GM12878 (cell line): Measurements from ENCODE around the gene PINLYP. TPM values are rescaled to one million over a fixed set of nuclear protein-coding genes. Genes with fewer than 3 reads are reported as not detected.

Experiments
- CBX3 ChIP-seq: fragments of 200-600 bp; sonication (generic); IDR thresholded peaks from 2 replicates; pipeline ENCODE4 v1.6.1; 2016; ENCODE audit warnings: low read depth, borderline replicate concordance
- HDAC2 ChIP-seq: fragments of 200-600 bp; sonication (generic); IDR thresholded peaks from 2 replicates; pipeline ENCODE4 v1.6.1; 2017
- HDGF ChIP-seq: fragments of 450-650 bp; IDR thresholded peaks from 2 replicates; pipeline ENCODE4 v1.6.1; 2016; ENCODE audit warnings: antibody characterized with exemption
- IRF4 ChIP-seq: IDR thresholded peaks from 2 replicates; pipeline ENCODE4 v1.6.1; 2011; ENCODE audit warnings: low read depth, low read length
- JUNB ChIP-seq: IDR thresholded peaks from 2 replicates; pipeline ENCODE4 v1.6.1; 2016; ENCODE audit warnings: antibody characterized with exemption, mild to moderate bottlenecking
- MYC ChIP-seq: IDR thresholded peaks from 2 replicates; pipeline ENCODE4 v1.6.1; 2011; ENCODE audit warnings: mild to moderate bottlenecking, low read length, moderate library complexity, inconsistent platforms; ENCODE audit not compliant: insufficient read depth, insufficient replicate concordance, insufficient read length, severe bottlenecking
- POLR2AphosphoS2 ChIP-seq: IDR thresholded peaks from 2 replicates; pipeline ENCODE4 v1.6.1; 2011; ENCODE audit warnings: low read depth, mild to moderate bottlenecking, low read length, improper control_type of control experiment, moderate library complexity
- RAD21 ChIP-seq: IDR thresholded peaks from 2 replicates; pipeline ENCODE4 v1.6.1; 2011; ENCODE audit warnings: mild to moderate bottlenecking, low read depth, low read length, moderate library complexity; ENCODE audit not compliant: insufficient read depth
- RBBP5 ChIP-seq: fragments of 200-600 bp; sonication (generic); conservative IDR thresholded peaks from 2 replicates; pipeline ENCODE4 v1.6.1; 2016
- SP1 ChIP-seq: IDR thresholded peaks from one replicate; pipeline ENCODE4 v1.6.1; 2011; ENCODE audit warnings: low read depth, low read length
- SRF ChIP-seq, 2 experiments: IDR thresholded peaks; 2 replicates each; pipeline ENCODE4 v1.6.1; 2011; ENCODE audit warnings: low read depth in 2 of 2, low read length in 2 of 2, mild to moderate bottlenecking in 1 of 2, moderate library complexity in 1 of 2
- TCF12 ChIP-seq: IDR thresholded peaks from 2 replicates; pipeline ENCODE4 v1.6.1; 2011; ENCODE audit warnings: low read depth, mild to moderate bottlenecking, low read length
- WRNIP1 ChIP-seq: IDR thresholded peaks from 2 replicates; pipeline ENCODE4 v1.6.1; 2011; ENCODE audit warnings: low read depth, low read length, improper control_type of control experiment, borderline replicate concordance
- YBX1 ChIP-seq: fragments of 450-650 bp; IDR thresholded peaks from 2 replicates; pipeline ENCODE4 v1.6.1; 2016; ENCODE audit warnings: antibody characterized with exemption
- ZNF24 ChIP-seq: fragments of 450-650 bp; IDR thresholded peaks from 2 replicates; pipeline ENCODE4 v1.6.1; 2017; ENCODE audit warnings: antibody characterized with exemption, mild to moderate bottlenecking
- ZNF592 ChIP-seq: fragments of 450-650 bp; IDR thresholded peaks from 2 replicates; pipeline ENCODE4 v1.6.1; 2017; ENCODE audit warnings: mild to moderate bottlenecking, moderate library complexity
- polyA plus RNA-seq, 11 experiments: library from polyadenylated mRNA; depleted of rRNA in 4 of 11; unstranded in 6 of 11; stranded (reverse) in 5 of 11; fragments of >200 nt; fragmentation: Nextera tagmentation in 4 of 11; fragmentation: Illumina TruSeq in 1 of 11; extraction: Ambion mirVana in 4 of 11; extraction: Trizol in 1 of 11; gene quantifications; 1 replicate in 1 of 11; 2 replicates in 10 of 11; pipeline versions ENCODE4 v1.2.1 to v1.2.3, GENCODE V29; 2011 to 2016; ENCODE audit warnings: inconsistent platforms in 2 of 11, missing spikeins in 2 of 11, low read depth in 1 of 11
- total RNA-seq, 4 experiments: library from RNA; depleted of rRNA in 3 of 4; stranded (reverse); fragments of >200 nt in 3 of 4; fragmentation: Illumina TruSeq in 1 of 4; extraction: Trizol in 1 of 4; gene quantifications; 2 replicates each; pipeline versions ENCODE4 v1.2.1 to v1.2.3, GENCODE V29; 2013 to 2021
- TF ChIP-seq, protein P1 (sequence below): IDR thresholded peaks from 2 replicates; pipeline ENCODE4 v1.6.1; 2012; ENCODE audit warnings: mild to moderate bottlenecking, low read depth, low read length
- TF ChIP-seq, protein P2 (sequence below): IDR thresholded peaks from 2 replicates; pipeline ENCODE4 v1.6.1; 2012; ENCODE audit warnings: low read length, inconsistent platforms
- TF ChIP-seq, protein P3 (sequence below): IDR thresholded peaks from 2 replicates; pipeline ENCODE4 v1.6.1; 2011; ENCODE audit warnings: borderline replicate concordance, low read depth, mild to moderate bottlenecking, moderate library complexity, low read length; ENCODE audit not compliant: insufficient read depth, poor library complexity, severe bottlenecking

The PINLYP gene
- total and polyA plus RNA-seq, 10 of the 15 experiments (the other 5 are each of a cell fraction or from before 2014, with no cell fraction given): 1.0 to 26.9 (median 11.4) TPM

GRCh38 chr19:43619262-43620060, 43.9 kb downstream of the PINLYP start, which contains the start of gene ZNF428 (continued):
- TF ChIP-seq CBX3: no peak
- peak; percentile 21 for TF ChIP-seq HDGF
- no peak for TF ChIP-seq JUNB
- TF ChIP-seq IRF4: no peak
- TF ChIP-seq, protein P1, sequence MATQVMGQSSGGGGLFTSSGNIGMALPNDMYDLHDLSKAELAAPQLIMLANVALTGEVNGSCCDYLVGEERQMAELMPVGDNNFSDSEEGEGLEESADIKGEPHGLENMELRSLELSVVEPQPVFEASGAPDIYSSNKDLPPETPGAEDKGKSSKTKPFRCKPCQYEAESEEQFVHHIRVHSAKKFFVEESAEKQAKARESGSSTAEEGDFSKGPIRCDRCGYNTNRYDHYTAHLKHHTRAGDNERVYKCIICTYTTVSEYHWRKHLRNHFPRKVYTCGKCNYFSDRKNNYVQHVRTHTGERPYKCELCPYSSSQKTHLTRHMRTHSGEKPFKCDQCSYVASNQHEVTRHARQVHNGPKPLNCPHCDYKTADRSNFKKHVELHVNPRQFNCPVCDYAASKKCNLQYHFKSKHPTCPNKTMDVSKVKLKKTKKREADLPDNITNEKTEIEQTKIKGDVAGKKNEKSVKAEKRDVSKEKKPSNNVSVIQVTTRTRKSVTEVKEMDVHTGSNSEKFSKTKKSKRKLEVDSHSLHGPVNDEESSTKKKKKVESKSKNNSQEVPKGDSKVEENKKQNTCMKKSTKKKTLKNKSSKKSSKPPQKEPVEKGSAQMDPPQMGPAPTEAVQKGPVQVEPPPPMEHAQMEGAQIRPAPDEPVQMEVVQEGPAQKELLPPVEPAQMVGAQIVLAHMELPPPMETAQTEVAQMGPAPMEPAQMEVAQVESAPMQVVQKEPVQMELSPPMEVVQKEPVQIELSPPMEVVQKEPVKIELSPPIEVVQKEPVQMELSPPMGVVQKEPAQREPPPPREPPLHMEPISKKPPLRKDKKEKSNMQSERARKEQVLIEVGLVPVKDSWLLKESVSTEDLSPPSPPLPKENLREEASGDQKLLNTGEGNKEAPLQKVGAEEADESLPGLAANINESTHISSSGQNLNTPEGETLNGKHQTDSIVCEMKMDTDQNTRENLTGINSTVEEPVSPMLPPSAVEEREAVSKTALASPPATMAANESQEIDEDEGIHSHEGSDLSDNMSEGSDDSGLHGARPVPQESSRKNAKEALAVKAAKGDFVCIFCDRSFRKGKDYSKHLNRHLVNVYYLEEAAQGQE: no peak
- TF ChIP-seq, protein P2, sequence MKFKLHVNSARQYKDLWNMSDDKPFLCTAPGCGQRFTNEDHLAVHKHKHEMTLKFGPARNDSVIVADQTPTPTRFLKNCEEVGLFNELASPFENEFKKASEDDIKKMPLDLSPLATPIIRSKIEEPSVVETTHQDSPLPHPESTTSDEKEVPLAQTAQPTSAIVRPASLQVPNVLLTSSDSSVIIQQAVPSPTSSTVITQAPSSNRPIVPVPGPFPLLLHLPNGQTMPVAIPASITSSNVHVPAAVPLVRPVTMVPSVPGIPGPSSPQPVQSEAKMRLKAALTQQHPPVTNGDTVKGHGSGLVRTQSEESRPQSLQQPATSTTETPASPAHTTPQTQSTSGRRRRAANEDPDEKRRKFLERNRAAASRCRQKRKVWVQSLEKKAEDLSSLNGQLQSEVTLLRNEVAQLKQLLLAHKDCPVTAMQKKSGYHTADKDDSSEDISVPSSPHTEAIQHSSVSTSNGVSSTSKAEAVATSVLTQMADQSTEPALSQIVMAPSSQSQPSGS: no peak
- TF ChIP-seq YBX1: no peak
- TF ChIP-seq TCF12: no peak
- no peak for TF ChIP-seq RBBP5
- TF ChIP-seq POLR2AphosphoS2: 0 out of 2 replicates have a peak, but pooled peaks have one; percentile 53
- TF ChIP-seq SP1: no peak
- 0 out of 2 replicates have a peak, but pooled peaks have one; percentile 65 for TF ChIP-seq ZNF592
- TF ChIP-seq, protein P3, sequence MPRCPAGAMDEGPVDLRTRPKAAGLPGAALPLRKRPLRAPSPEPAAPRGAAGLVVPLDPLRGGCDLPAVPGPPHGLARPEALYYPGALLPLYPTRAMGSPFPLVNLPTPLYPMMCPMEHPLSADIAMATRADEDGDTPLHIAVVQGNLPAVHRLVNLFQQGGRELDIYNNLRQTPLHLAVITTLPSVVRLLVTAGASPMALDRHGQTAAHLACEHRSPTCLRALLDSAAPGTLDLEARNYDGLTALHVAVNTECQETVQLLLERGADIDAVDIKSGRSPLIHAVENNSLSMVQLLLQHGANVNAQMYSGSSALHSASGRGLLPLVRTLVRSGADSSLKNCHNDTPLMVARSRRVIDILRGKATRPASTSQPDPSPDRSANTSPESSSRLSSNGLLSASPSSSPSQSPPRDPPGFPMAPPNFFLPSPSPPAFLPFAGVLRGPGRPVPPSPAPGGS: no peak
- no peak for TF ChIP-seq MYC
- no peak for TF ChIP-seq HDAC2
- no peak for TF ChIP-seq RAD21
- TF ChIP-seq WRNIP1: no peak
- no peak for TF ChIP-seq ZNF24
- TF ChIP-seq SRF (IDR thresholded peaks at IDR 0.05; ENCODE audit: low read depth in 2 of 2, low read length in 2 of 2): no peak
